Endothelial cell of umbilical vein (primary cell): Measurements from ENCODE around the gene AIG1. TPM values are rescaled to one million over a fixed set of nuclear protein-coding genes. Genes with fewer than 3 reads are reported as not detected.

Source experiments
- BruUV-seq: library from RNA; stranded (reverse); fragments of 400-500 nt; replicated peaks from 2 replicates; lab custom pipeline; 2021; lab: Mats Ljungman, UMichigan
- CTCF ChIA-PET: fragments of 300-600, 350-600 bp; sonication (Branson Sonifier 250); formaldehyde crosslinking; loops from one replicate; lab custom pipeline; 2021; ENCODE audit warnings: antibody characterized with exemption, inconsistent platforms; lab: Charles Lee
- POLR2A ChIA-PET: fragments of 300-600, 350-600 bp; sonication (Branson Sonifier 250); formaldehyde crosslinking; loops from one replicate; lab custom pipeline; 2021; ENCODE audit warnings: antibody characterized with exemption, inconsistent platforms; lab: Charles Lee
- DNase-seq: peaks from one replicate; pipeline ENCODE4 v3.0.0-alpha.2; 2011; ENCODE audit warnings: low read depth, low spot score
- FAIRE-seq: peaks from 2 replicates; lab custom pipeline; 2011; peaks lifted over from hg19 to GRCh38; lab: Jason Lieb, UNC
- H2AFZ ChIP-seq: 2 replicates; pipeline ENCODE4 v1.6.0; 2012; ENCODE audit warnings: low read depth, low read length, control low read depth, inconsistent platforms
- H3K27ac ChIP-seq: 2 replicates; pipeline ENCODE4 v1.5.1; 2011; ENCODE audit warnings: low read depth, mild to moderate bottlenecking, control low read depth, low read length, moderate library complexity; ENCODE audit not compliant: insufficient read depth
- H3K27me3 ChIP-seq, 2 experiments: 2 replicates each; pipeline versions ENCODE4 v1.6.0 to v1.6.1; 2011; ENCODE audit warnings: low read length in 2 of 2, mixed read lengths in 1 of 2; ENCODE audit not compliant: control insufficient read depth in 2 of 2, insufficient read depth in 2 of 2
- H3K36me3 ChIP-seq, 2 experiments: 2 replicates in 1 of 2; 3 replicates in 1 of 2; pipeline ENCODE4 v1.5.1; 2011; ENCODE audit warnings: low read length in 2 of 2, mild to moderate bottlenecking in 1 of 2, moderate library complexity in 1 of 2; ENCODE audit not compliant: control insufficient read depth in 2 of 2, insufficient read depth in 2 of 2; ENCODE audit errors: extremely low read depth in 1 of 2
- H3K4me1 ChIP-seq: 3 replicates; pipeline ENCODE4 v1.5.1; 2011; ENCODE audit warnings: mild to moderate bottlenecking, low read length; ENCODE audit not compliant: control insufficient read depth, insufficient read depth; ENCODE audit errors: extremely low read depth
- H3K4me2 ChIP-seq: 2 replicates; pipeline ENCODE4 v1.6.1; 2011; ENCODE audit warnings: low read length, control low read depth, mixed read lengths; ENCODE audit not compliant: insufficient read depth
- H3K4me3 ChIP-seq, 3 experiments: fragments of 200-600 bp in 1 of 3; sonication (generic), shearing (Covaris generic) in 1 of 3; replicated peaks in 1 of 3; 2 replicates each; pipeline ENCODE4 v1.5.1; 2011 to 2016; ENCODE audit warnings: control low read depth in 3 of 3, low read length in 3 of 3, mild to moderate bottlenecking in 2 of 3, inconsistent platforms in 1 of 3, low read depth in 1 of 3, moderate library complexity in 1 of 3; ENCODE audit not compliant: insufficient read depth in 1 of 3
- H3K79me2 ChIP-seq: 2 replicates; pipeline ENCODE4 v1.6.0; 2012; ENCODE audit warnings: low read length, inconsistent platforms; ENCODE audit not compliant: control insufficient read depth, insufficient read depth
- H3K9ac ChIP-seq: replicated peaks from 2 replicates; pipeline ENCODE3; 2011; ENCODE audit warnings: low read length, control low read depth; ENCODE audit not compliant: insufficient read depth; ENCODE audit errors: extremely low read depth
- H3K9me1 ChIP-seq: replicated peaks from 3 replicates; pipeline ENCODE4 v1.6.0; 2011; ENCODE audit warnings: mild to moderate bottlenecking, low read length; ENCODE audit not compliant: control insufficient read depth, insufficient read depth; ENCODE audit errors: extremely low read depth
- H3K9me3 ChIP-seq: replicated peaks from 2 replicates; pipeline ENCODE4 v1.5.1; 2012; ENCODE audit warnings: low read length, inconsistent platforms; ENCODE audit not compliant: control insufficient read depth, insufficient read depth
- H4K20me1 ChIP-seq: replicated peaks from 2 replicates; pipeline ENCODE3; 2011; ENCODE audit warnings: mild to moderate bottlenecking, low read length; ENCODE audit not compliant: control insufficient read depth, insufficient read depth; ENCODE audit errors: extremely low read depth
- EZH2 ChIP-seq: IDR thresholded peaks from 2 replicates; pipeline ENCODE4 v1.6.1; 2012; ENCODE audit warnings: borderline replicate concordance, low read depth, mild to moderate bottlenecking, moderate library complexity, low read length, inconsistent platforms; ENCODE audit not compliant: severe bottlenecking
- FOS ChIP-seq: IDR thresholded peaks from 2 replicates; pipeline ENCODE4 v1.6.1; 2011; ENCODE audit warnings: mild to moderate bottlenecking, low read length, moderate library complexity, borderline replicate concordance; ENCODE audit not compliant: insufficient read depth
- GATA2 ChIP-seq: IDR thresholded peaks from 2 replicates; pipeline ENCODE4 v1.7.0; 2011; ENCODE audit warnings: low read depth, mild to moderate bottlenecking, moderate library complexity, mixed read lengths, low read length; ENCODE audit not compliant: insufficient read length, insufficient read depth
- JUN ChIP-seq: IDR thresholded peaks from 2 replicates; pipeline ENCODE4 v1.6.1; 2011; ENCODE audit warnings: borderline replicate concordance, low read depth; ENCODE audit not compliant: insufficient read length, insufficient read depth
- MYC ChIP-seq: IDR thresholded peaks from one replicate; pipeline ENCODE4 v1.6.1; 2011; ENCODE audit warnings: mild to moderate bottlenecking, low read depth, low read length
- POLR2A ChIP-seq: IDR thresholded peaks from 2 replicates; pipeline ENCODE4 v1.6.1; 2012; ENCODE audit warnings: low read depth, mild to moderate bottlenecking, control low read depth, low read length
- POLR2AphosphoS5 ChIP-seq: IDR thresholded peaks from 2 replicates; pipeline ENCODE4 v1.6.1; 2012; ENCODE audit warnings: low read depth, mild to moderate bottlenecking, control low read depth, low read length, moderate library complexity; ENCODE audit not compliant: insufficient read depth
- dilution Hi-C: fragments of 300-500 bp; cut with MboI; formaldehyde crosslinking; loops from one replicate; pipeline ENCODE4 v1.15.0; 2019; ENCODE audit warnings: low sequenced_read_pairs; ENCODE audit not compliant: extremely low pct_ligation_motif_present
- intact Hi-C: fragments of 100-400 bp; cut with micrococcal nuclease; formaldehyde crosslinking; loops from one replicate; pipeline ENCODE4 v1.10.0; 2022
- polyA plus RNA-seq, 4 experiments: library from polyadenylated mRNA; depleted of rRNA in 3 of 4; stranded (reverse) in 3 of 4; unstranded in 1 of 4; fragments of >200 nt; gene quantifications; 2 replicates each; pipeline versions ENCODE4 v1.2.1 to v1.2.3, GENCODE V29; 2011 to 2012; ENCODE audit warnings: missing spikeins in 1 of 4
- total RNA-seq: library from RNA; stranded (reverse); gene quantifications from 2 replicates; pipeline ENCODE4 v1.2.3, GENCODE V29; 2021
- TF ChIP-seq, protein P1 (sequence below), 2 donors: IDR thresholded peaks; 1 replicate in 1 of 2; 2 replicates in 1 of 2; pipeline ENCODE4 v1.5.1; 2011; ENCODE audit warnings: low read length in 2 of 2, mild to moderate bottlenecking in 2 of 2, moderate library complexity in 2 of 2, control low read depth in 1 of 2, inconsistent platforms in 1 of 2, low read depth in 1 of 2; ENCODE audit not compliant: insufficient read depth in 1 of 2; ENCODE audit errors: extremely low read depth in 1 of 2
- TF ChIP-seq, protein P2 (sequence below): IDR thresholded peaks from 2 replicates; pipeline ENCODE4 v1.6.1; 2011; ENCODE audit not compliant: insufficient read depth, insufficient read length

AIG1 gene
- total and polyA plus RNA-seq, 2 donors (not counting 3 experiments of a cell fraction or from before 2014, with no cell fraction given) = 17.7 to 22.7 TPM

DNA sequence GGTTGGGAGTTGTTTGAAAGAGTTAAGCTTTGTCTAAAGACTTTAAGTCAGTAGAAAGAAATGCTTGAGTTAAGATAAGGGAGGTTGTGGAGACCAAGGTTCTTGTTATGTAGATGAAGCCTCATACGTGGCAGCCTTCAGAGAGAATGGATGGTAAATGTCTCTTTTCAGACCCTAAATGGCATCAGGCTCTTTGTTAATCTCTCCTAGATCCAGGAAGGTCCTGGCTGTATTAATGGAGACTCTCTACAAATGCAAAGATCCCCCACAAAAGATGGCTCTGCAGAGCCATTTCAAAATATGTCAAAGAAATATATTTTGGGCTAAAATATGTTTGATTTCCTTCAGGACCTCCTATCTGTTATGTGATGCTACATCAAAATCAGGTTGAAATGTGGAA, 228.2 kb downstream of the AIG1 start:
- FAIRE-seq = no peak
- dilution Hi-C loops = no loop called here
- H3K4me3 ChIP-seq = no peak overlapping the region
- intact Hi-C loops = no loop called here
- TF ChIP-seq POLR2AphosphoS5 (no peak), POLR2A (no peak), JUN (no peak), EZH2 (no peak), GATA2 (no peak), FOS (no peak), MYC (no peak)
- TF ChIP-seq, protein P1, sequence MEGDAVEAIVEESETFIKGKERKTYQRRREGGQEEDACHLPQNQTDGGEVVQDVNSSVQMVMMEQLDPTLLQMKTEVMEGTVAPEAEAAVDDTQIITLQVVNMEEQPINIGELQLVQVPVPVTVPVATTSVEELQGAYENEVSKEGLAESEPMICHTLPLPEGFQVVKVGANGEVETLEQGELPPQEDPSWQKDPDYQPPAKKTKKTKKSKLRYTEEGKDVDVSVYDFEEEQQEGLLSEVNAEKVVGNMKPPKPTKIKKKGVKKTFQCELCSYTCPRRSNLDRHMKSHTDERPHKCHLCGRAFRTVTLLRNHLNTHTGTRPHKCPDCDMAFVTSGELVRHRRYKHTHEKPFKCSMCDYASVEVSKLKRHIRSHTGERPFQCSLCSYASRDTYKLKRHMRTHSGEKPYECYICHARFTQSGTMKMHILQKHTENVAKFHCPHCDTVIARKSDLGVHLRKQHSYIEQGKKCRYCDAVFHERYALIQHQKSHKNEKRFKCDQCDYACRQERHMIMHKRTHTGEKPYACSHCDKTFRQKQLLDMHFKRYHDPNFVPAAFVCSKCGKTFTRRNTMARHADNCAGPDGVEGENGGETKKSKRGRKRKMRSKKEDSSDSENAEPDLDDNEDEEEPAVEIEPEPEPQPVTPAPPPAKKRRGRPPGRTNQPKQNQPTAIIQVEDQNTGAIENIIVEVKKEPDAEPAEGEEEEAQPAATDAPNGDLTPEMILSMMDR (IDR thresholded peaks at IDR 0.05; ENCODE audit: extremely low read depth in 1 of 2, insufficient read depth in 1 of 2, low read depth in 1 of 2, low read length in 2 of 2) = no peak
- TF ChIP-seq, protein P2, sequence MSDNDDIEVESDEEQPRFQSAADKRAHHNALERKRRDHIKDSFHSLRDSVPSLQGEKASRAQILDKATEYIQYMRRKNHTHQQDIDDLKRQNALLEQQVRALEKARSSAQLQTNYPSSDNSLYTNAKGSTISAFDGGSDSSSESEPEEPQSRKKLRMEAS = no peak
- no peaks in the 10 kb centered on the region for H3K36me3 ChIP-seq
- H3K9me3 ChIP-seq = no peaks in the 10 kb centered on the region
- H3K27me3 ChIP-seq = peaks cover 0 to 1% of the 10 kb centered on the region in 2 experiments
- POLR2A ChIA-PET = no interaction called here
- no peak overlapping the region for H3K27ac ChIP-seq
- H3K4me1 ChIP-seq = peaks cover 5% of the 10 kb centered on the region
- no peaks in the 10 kb centered on the region for H4K20me1 ChIP-seq
- H3K79me2 ChIP-seq = no peaks in the 10 kb centered on the region
- no peak overlapping the region for H2AFZ ChIP-seq
- H3K4me2 ChIP-seq = no peak overlapping the region
- no TSS peak for BruUV-seq
- no peak for DNase-seq
- no peaks in the 10 kb centered on the region for H3K9me1 ChIP-seq
- CTCF ChIA-PET = no interaction called here
- H3K9ac ChIP-seq = no peak overlapping the region
